K562 (cell line): ENCODE data around the gene LIN28B. TPM values are rescaled to one million over a fixed set of nuclear protein-coding genes. Genes with fewer than 3 reads are reported as not detected.
A peak's percentile ranks its signal among the peaks of the same experiment; 100 is the strongest.

Experiments
- BRCA1 ChIP-seq, 2 experiments: fragments of 450-650 bp in 1 of 2; sonication (generic) in 1 of 2; formaldehyde crosslinking in 1 of 2; IDR thresholded peaks; 2 replicates each; pipeline versions ENCODE4 v1.5.0 to v1.6.1; 2017 to 2020; ENCODE audit warnings: mild to moderate bottlenecking in 1 of 2, missing genetic modification reagents in 1 of 2
- C11orf30 ChIP-seq: fragments of 450-650 bp; IDR thresholded peaks from 2 replicates; pipeline ENCODE4 v1.6.1; 2016; ENCODE audit warnings: low read depth, mild to moderate bottlenecking
- CHD4 ChIP-seq: fragments of 200-600 bp; sonication (generic); IDR thresholded peaks from 3 replicates; pipeline ENCODE4 v1.6.1; 2012; ENCODE audit warnings: low read depth, mild to moderate bottlenecking, mixed read lengths, low read length, inconsistent platforms; ENCODE audit not compliant: insufficient read depth, insufficient replicate concordance, poor library complexity, severe bottlenecking
- CREM ChIP-seq: IDR thresholded peaks from 2 replicates; pipeline ENCODE4 v1.6.1; 2014; ENCODE audit warnings: antibody characterized with exemption, low read depth
- E2F5 ChIP-seq: sonication (generic); formaldehyde crosslinking; IDR thresholded peaks from 2 replicates; pipeline ENCODE4 v1.8.0; 2022; ENCODE audit warnings: mild to moderate bottlenecking, missing genetic modification reagents
- ELK1 ChIP-seq: sonication (generic); formaldehyde crosslinking; IDR thresholded peaks from 2 replicates; pipeline ENCODE4 v1.8.1; 2022; ENCODE audit warnings: missing genetic modification reagents
- HOXB6 ChIP-seq: fragments of 250-450 bp; sonication (Bioruptor Pico); IDR thresholded peaks from 2 replicates; pipeline ENCODE4 v1.5.1; 2022; ENCODE audit warnings: mild to moderate bottlenecking, borderline replicate concordance
- KDM5B ChIP-seq: fragments of 200-600 bp; sonication (generic); IDR thresholded peaks from 2 replicates; pipeline ENCODE4 v1.6.1; 2012; ENCODE audit warnings: low read depth, mild to moderate bottlenecking, moderate library complexity, low read length, control low read depth, inconsistent platforms; ENCODE audit not compliant: insufficient replicate concordance
- MAFK ChIP-seq: IDR thresholded peaks from 2 replicates; pipeline ENCODE4 v1.6.1; 2011; ENCODE audit warnings: low read length, improper control_type of control experiment
- NCOR1 ChIP-seq: fragments of 450-650 bp; IDR thresholded peaks from 2 replicates; pipeline ENCODE4 v1.6.1; 2016; ENCODE audit warnings: mild to moderate bottlenecking, moderate library complexity
- NFIX ChIP-seq: fragments of 250-450 bp; sonication (Bioruptor Pico); IDR thresholded peaks from 2 replicates; pipeline ENCODE4 v1.4.0; 2020; ENCODE audit warnings: low read depth, mild to moderate bottlenecking, moderate library complexity
- RERE ChIP-seq: sonication (generic); formaldehyde crosslinking; IDR thresholded peaks from 2 replicates; pipeline ENCODE4 v1.8.0; 2023; ENCODE audit warnings: missing genetic modification reagents, mild to moderate bottlenecking, borderline replicate concordance
- SUPT5H ChIP-seq: fragments of 450-650 bp; IDR thresholded peaks from 2 replicates; pipeline ENCODE4 v1.6.1; 2016
- THRB ChIP-seq: fragments of 450-650 bp; formaldehyde crosslinking; conservative IDR thresholded peaks from 2 replicates; pipeline ENCODE4 v1.4.0; 2022; ENCODE audit warnings: mild to moderate bottlenecking, missing genetic modification characterization
- ZBTB33 ChIP-seq: sonication (generic); formaldehyde crosslinking; IDR thresholded peaks from 2 replicates; pipeline ENCODE4 v1.8.1; 2023; ENCODE audit warnings: mild to moderate bottlenecking, missing genetic modification reagents
- polyA plus RNA-seq, 8 experiments: library from polyadenylated mRNA; depleted of rRNA in 4 of 8; stranded (reverse) in 5 of 8; unstranded in 3 of 8; fragments of >200 nt; fragmentation: Nextera tagmentation in 2 of 8; fragmentation: Illumina TruSeq in 1 of 8; extraction: Ambion mirVana in 2 of 8; extraction: Trizol in 1 of 8; gene quantifications; 2 replicates each; pipeline versions ENCODE4 v1.2.1 to v1.2.3, GENCODE V29; 2011 to 2014; ENCODE audit warnings: inconsistent platforms in 1 of 8, missing spikeins in 1 of 8
- total RNA-seq, 7 experiments: library from RNA; depleted of rRNA in 6 of 7; stranded (reverse); fragments of >200 nt in 6 of 7; fragmentation: Illumina TruSeq in 2 of 7; extraction: Trizol in 2 of 7; gene quantifications; 2 replicates each; pipeline versions ENCODE4 v1.2.1 to v1.2.3, GENCODE V29; 2011 to 2021; ENCODE audit warnings: low replicate concordance in 1 of 7
- TF ChIP-seq, protein P1 (sequence below): fragments of 250-450 bp; sonication (Bioruptor Pico); IDR thresholded peaks from 2 replicates; pipeline ENCODE4 v1.9.0; 2021; ENCODE audit warnings: mild to moderate bottlenecking

The LIN28B gene
- total and polyA plus RNA-seq, 9 of the 15 experiments (the other 6 are each of a cell fraction or from before 2014, with no cell fraction given): 20.9 to 77.3 (median 42.1) TPM

DNA sequence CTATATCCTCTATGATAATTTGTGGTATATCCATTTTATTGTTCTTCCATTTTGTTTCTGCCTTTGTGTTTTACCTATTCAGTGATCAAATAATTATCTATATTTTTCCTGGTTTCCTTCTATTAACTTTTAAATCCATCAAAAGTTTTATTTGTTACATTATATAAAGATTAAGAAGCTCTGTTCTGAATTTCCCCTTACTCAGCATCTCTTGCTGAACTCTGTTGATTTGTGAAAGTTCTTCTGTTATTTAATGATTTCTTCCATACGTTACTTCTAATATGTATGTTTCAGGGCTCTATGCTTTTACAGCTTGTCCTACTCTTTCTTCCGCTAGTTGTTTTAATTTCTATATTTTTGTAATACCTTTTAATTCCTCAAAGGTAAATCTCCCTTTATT lies 87.1 kb downstream of the LIN28B start (continued):
- no peak for TF ChIP-seq RERE
- TF ChIP-seq NFIX (CRISPR knock-in tag): no peak
- no peak for TF ChIP-seq SUPT5H
- TF ChIP-seq CHD4: no peak
- no peak for TF ChIP-seq THRB (CRISPR knock-in tag)
- TF ChIP-seq E2F5: no peak
- no peak for TF ChIP-seq CREM
- TF ChIP-seq, protein P1, sequence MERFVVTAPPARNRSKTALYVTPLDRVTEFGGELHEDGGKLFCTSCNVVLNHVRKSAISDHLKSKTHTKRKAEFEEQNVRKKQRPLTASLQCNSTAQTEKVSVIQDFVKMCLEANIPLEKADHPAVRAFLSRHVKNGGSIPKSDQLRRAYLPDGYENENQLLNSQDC (CRISPR knock-in tag): no peak
- peak; percentile 60 for TF ChIP-seq C11orf30
- no peak for TF ChIP-seq BRCA1 (IDR thresholded peaks at IDR 0.05)
- no peak for TF ChIP-seq BRCA1 (CRISPR knock-in tag; IDR thresholded peaks at IDR 0.05)
- TF ChIP-seq ELK1 (CRISPR knock-in tag): no peak
- TF ChIP-seq HOXB6 (CRISPR knock-in tag): no peak
- peak; percentile 54; the same call in 1 of the 2 replicates for TF ChIP-seq MAFK
- TF ChIP-seq ZBTB33: no peak
- no peak for TF ChIP-seq NCOR1
- no peak for TF ChIP-seq KDM5B
